HG03457 (cell line): ENCODE data around the gene IRF6.

Experiments used
- ATAC-seq: cut with Tn5 transposase; IDR thresholded peaks from one replicate; pipeline ENCODE4 v1.9.1; 2021; ENCODE audit warnings: moderate number of reproducible peaks; ENCODE audit not compliant: unreplicated experiment

The IRF6 gene

GRCh38 chr1:209736490-209737117 lies 69.3 kb downstream of the IRF6 start:
- ATAC-seq, result no peak
